H1 (cell line): ENCODE results near the gene ARMH1.

ENCODE experiments used
- FOSL1 ChIP-seq: IDR thresholded peaks from 2 replicates; pipeline ENCODE4 v1.6.1; 2011; ENCODE audit warnings: mild to moderate bottlenecking, low read depth, low read length, moderate library complexity; ENCODE audit not compliant: insufficient read depth
- SUZ12 ChIP-seq: fragments of 200-600 bp; sonication (generic); IDR thresholded peaks from 2 replicates; pipeline ENCODE4 v1.6.1; 2012; ENCODE audit warnings: mild to moderate bottlenecking, inconsistent platforms, low read length, moderate library complexity, mixed read lengths
- ZNF274 ChIP-seq: IDR thresholded peaks from 2 replicates; pipeline ENCODE4 v1.7.0; 2012; ENCODE audit warnings: low read length, borderline replicate concordance; ENCODE audit errors: extremely low read depth
- TF ChIP-seq, protein P1 (sequence below), 3 experiments: IDR thresholded peaks; 1 replicate in 2 of 3; 2 replicates in 1 of 3; pipeline versions ENCODE4 v1.5.1 to v1.6.1; 2011; ENCODE audit warnings: low read length in 3 of 3, mild to moderate bottlenecking in 3 of 3, inconsistent platforms in 2 of 3, low read depth in 1 of 3, moderate library complexity in 1 of 3; ENCODE audit not compliant: insufficient read depth in 1 of 3; ENCODE audit errors: control extremely low read depth in 1 of 3
- TF ChIP-seq, protein P2 (sequence below): IDR thresholded peaks from 2 replicates; pipeline ENCODE4 v1.6.1; 2012; ENCODE audit warnings: inconsistent platforms

- TF ChIP-seq, protein P1, sequence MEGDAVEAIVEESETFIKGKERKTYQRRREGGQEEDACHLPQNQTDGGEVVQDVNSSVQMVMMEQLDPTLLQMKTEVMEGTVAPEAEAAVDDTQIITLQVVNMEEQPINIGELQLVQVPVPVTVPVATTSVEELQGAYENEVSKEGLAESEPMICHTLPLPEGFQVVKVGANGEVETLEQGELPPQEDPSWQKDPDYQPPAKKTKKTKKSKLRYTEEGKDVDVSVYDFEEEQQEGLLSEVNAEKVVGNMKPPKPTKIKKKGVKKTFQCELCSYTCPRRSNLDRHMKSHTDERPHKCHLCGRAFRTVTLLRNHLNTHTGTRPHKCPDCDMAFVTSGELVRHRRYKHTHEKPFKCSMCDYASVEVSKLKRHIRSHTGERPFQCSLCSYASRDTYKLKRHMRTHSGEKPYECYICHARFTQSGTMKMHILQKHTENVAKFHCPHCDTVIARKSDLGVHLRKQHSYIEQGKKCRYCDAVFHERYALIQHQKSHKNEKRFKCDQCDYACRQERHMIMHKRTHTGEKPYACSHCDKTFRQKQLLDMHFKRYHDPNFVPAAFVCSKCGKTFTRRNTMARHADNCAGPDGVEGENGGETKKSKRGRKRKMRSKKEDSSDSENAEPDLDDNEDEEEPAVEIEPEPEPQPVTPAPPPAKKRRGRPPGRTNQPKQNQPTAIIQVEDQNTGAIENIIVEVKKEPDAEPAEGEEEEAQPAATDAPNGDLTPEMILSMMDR (IDR thresholded peaks at IDR 0.05; ENCODE audit: control extremely low read depth in 1 of 3, insufficient read depth in 1 of 3, low read depth in 1 of 3, low read length in 3 of 3), result no peak
- TF ChIP-seq SUZ12, result no peak
- TF ChIP-seq ZNF274, result no peak
- TF ChIP-seq, protein P2, sequence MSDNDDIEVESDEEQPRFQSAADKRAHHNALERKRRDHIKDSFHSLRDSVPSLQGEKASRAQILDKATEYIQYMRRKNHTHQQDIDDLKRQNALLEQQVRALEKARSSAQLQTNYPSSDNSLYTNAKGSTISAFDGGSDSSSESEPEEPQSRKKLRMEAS, result peak; percentile 17; the same call in 1 of the 2 replicates
- no peak for TF ChIP-seq FOSL1
Observed at GRCh38 chr1:44681905-44682882, 7.7 kb downstream of the ARMH1 start.
